GM23248 (cell line): ENCODE measurements around the gene LRP2.

ENCODE experiments used
- EZH2 ChIP-seq: fragments of 200-600 bp; sonication (generic); IDR thresholded peaks from 2 replicates; pipeline ENCODE4 v1.6.1; 2018; ENCODE audit warnings: antibody characterized with exemption, mild to moderate bottlenecking; ENCODE audit not compliant: insufficient read depth, poor library complexity, severe bottlenecking
- EZH2phosphoT487 ChIP-seq: fragments of 200-600 bp; sonication (generic); IDR thresholded peaks from 2 replicates; pipeline ENCODE4 v1.6.1; 2018; ENCODE audit warnings: antibody characterized with exemption, moderate library complexity, mild to moderate bottlenecking, low read depth; ENCODE audit not compliant: insufficient read depth

DNA sequence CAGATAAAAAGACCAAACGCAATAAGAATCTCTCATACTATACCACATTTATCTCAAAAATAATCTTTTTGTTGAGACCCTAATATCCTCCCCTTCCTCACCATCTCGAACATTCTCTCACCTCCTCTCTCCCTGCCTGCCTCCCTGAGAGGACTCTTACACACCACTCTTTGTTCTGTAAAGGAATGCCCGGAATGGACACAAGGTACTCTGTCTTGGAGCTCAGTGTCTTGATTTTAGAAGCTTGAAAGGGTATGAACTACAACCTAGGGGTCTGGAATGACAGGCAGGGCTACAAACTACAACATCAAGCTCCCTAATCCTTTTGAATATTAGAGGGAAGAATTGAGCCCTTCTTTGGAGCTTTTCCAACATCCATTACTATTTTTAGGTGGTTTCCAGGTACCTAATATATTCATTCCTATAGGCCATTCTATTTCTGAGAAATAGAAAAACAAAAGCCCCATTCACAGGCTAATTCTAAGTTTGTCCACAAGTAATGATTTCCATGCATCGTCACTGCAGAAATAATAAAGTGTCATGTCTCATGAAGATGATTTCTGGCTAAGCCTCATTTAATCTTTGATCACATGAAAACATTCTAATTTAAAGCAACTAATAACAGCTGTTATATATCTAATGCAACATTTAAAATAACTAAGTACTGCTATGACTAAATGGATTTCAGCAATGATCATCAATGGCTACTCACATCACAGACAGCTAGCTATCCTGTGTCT is 60.6 kb downstream of the LRP2 start:
- TF ChIP-seq EZH2phosphoT487 (no peak), EZH2 (no peak)
